ENCODE measurements around the gene ASF1A.

GRCh38 chr6:118940770-118941169 lies 46.8 kb downstream of the ASF1A start:
- TF ChIP-seq EZH2 (IDR thresholded peaks at IDR 0.05; ENCODE audit: borderline replicate concordance, low read depth, low read length, poor library complexity, severe bottlenecking) (no peak), CTCF (conservative IDR thresholded peaks at IDR 0.05; ENCODE audit: low read depth, low read length) (no peak)
